NCI-H1092 (cell line): ENCODE data around the gene SGCD.

ENCODE experiments used
- DNase-seq: peaks from one replicate; lab custom pipeline; 2025; lab: John Stamatoyannopoulos, UW

SGCD gene

DNA sequence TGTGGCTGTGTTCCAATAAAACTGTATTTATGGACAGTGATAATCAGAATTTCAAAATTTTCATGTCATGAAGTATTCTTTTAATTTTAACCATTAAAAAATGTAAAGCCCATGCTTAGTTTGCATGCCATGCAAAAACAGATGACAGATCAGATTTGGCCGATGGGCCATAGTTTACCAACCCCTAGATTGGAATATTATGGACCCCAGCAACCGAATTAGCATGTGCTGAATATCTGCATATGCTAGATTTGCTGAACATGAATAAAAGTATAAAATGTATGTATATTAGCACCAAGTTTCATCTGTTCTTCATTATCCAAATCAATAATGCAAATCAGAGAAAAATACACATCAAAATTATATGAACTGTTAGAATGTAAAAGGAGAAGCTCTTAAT, 364.6 kb downstream of the SGCD start:
- no peak for DNase-seq

DNA sequence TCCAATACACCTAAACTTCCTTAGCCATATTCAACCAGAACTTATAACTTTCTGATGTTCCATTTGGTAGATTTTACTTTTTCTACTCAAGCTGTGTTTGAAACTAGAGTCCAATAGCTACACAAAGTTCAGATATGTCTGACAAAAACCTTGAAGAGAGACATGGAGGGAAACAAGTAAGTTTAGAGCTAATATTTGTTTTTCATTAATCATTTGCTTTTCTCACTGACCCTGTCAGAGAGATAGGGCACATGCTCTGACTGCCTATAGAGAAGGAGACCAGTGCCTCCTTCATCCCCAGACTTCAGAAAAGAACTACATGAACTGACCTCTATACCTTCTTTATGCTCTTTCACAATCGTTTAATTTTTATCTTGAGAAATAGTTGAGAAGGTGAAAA, 366.1 kb downstream of the SGCD start:
- DNase-seq = no peak

DNA sequence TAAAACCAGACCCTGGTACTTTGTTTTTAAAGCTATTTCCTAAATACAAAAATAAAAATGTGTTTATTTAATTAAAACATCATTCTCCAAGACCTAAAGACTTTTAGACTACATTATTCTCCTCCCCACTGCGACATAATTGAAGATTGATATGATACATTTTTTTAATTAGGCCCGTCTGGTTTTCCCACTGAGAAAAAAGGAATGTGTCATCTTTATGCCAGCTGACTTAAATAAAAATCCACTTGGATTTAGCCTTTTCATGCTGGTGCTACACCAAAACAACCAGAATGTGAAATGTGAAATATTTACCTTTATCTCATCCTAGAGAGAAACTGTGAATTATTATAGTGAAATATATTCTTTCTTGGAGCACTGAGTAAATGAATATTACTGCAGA, 367.6 kb downstream of the SGCD start:
- DNase-seq = no peak

DNA sequence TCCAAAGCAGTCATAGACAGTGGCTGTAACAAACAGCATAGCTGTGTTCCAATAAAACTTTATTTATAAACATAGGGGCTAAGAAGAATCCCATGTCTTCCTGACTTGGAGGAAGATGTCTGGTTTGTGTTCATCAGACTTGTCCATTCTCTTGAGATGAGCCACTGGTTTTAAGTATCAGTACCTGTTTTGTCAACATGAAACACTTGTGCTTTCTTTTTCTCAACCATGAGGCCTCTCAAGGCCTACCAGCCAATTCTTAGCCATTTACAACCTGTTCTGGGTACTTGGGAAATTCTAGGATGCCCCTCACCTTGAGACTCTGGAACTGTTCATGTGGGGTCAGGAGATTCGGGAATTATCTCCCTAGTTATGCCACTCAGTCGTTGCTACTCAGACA, 368.8 kb downstream of the SGCD start:
- no peak for DNase-seq

DNA sequence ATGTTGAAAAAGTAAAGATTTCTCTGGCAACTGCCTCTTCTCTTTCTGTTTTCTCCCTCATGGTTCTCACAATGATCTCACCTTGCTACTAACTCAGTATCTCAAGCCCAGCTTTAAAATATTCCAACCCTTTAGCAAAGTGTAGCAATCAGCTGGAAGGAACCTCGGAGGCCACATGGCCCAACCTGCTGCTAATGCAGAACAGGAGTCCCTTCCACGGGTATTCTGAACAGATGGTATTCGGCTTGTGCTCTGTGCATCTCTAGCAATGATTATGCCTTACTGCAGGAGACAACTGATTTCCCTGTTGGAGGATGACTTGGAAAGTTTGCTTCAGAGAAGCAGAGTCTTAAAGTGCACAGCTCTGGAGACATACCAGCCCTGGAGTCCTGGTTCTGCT, 371.4 kb downstream of the SGCD start:
- no peak for DNase-seq

DNA sequence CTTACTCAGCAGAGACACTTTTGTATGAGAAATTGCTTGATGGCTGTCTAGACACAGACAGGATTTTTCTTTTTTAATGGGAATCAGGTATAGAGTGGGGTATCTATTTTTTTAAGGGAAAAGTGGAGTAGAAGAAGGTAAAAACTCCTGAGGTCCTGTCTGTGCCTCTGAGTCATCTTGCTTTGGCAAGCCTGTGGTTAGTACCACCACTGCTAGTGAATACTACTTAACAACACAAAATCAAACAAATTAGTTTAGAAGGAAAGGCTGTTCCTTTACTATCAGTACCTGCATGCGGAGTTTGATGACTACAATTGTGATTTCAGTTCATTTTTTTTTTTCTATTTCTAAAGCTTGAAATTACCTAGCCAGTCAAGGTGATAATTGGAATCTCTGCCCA, 372.2 kb downstream of the SGCD start:
- DNase-seq = no peak

DNA sequence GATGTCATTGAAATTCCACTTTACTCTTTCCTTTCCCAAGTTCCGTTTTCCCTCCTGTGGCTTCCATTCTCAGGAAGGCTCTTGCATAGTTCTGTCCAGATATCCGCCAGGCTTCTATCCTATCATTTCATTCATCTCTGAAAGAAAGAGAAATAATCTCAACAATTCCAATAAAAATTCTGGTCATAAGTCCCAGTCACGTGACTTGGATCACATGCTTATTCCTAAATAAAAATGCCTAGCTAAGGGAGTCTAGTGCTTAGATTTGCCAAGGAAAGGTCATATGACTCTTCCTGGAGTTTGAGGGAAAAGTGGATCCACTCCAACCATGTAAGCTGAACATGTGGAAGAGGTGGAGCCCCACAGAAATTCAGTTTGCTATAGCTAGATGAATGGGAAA, 377.2 kb downstream of the SGCD start:
- DNase-seq = no peak

DNA sequence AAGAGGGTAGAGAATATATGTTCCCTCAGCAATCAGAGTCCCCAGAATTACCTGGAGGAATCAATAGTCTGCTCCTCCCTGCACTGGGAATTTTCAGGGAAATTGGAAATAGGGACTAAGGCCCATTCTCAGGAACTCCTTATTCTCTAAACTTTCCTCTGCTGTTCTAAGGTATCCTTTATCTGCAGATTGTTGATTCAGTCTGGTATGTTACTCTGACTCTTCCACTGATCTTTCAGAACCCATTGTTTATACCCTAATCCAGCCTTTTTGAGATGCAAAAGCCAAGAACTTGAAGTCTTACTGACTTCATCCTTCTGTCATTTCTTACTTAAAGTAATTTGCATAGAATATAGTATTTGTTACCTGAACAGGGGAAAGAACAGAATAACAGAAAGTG, 379.7 kb downstream of the SGCD start:
- no peak for DNase-seq

DNA sequence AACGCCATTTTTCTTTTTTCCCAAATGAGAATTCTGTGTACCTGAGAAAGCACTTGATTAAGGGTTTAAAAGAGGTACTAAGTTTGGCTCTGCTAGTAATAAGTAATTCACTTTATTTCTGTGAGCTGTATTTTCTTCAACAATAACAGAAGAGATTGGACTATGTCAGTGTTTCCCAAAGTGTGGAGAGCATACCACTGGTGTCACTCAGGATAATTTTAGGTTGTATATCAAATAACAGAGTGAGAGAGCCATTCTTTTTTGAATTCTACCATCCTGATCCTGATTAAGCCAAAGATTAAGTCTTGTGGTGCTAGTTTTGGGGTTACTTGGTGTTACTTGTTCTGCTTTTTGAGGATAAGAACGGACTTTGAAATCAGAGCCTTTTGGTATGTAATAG, 380.8 kb downstream of the SGCD start:
- no peak for DNase-seq

DNA sequence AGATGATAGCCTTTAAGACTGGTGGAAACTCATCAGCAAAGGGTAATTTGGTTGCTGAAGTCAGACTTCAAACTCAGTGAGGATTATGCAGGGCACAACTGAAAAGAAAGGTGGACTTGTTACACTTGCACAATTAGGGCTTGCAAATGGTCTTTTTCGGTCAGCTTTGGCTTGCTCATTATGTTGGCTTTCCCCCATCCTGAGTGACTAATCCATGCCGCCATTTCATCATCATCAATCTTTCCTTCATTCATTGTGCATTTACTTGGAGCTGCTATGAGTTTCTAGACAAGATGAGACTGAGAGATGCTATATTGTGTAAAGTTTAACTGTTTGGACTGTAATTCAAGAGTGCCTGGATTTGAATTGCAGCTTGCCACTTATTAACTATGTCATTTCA, 388.3 kb downstream of the SGCD start:
- DNase-seq = no peak

DNA sequence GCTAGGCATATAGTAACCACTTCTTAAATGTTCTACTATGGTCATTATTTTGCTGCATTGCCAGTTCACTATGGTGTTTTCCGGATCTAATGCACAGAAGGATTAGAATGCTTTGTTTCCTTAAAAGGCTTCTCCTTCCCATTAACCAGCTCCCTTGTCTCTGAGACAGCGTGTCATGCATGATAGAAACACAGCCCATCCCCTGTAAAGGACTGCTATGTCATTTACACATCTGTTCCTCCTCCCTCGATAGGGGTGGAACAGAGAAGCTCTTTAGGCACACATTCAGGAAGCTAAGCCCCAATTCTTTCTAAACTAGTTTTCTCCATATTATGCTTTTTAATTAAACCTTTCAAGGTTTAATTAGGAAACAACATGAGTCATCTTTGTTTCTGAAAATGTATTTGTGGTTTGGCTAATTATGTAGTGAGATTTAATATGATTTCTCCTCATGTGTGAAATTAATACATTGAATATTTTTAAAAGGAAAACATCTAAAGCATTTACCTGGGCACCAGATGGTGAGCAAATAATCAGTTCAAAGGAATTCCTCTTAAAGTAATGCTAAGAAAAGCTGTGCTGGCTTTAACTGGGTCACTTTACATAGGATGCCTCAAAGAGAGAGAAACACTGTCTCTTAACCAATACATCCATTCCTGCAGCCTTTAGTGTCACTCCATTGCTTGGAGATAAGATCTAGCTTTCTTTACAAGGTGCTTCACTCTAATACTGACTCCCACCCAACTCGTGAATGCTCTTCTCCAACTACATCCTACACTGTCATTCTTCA, 389.8 kb downstream of the SGCD start:
- no peak for DNase-seq

DNA sequence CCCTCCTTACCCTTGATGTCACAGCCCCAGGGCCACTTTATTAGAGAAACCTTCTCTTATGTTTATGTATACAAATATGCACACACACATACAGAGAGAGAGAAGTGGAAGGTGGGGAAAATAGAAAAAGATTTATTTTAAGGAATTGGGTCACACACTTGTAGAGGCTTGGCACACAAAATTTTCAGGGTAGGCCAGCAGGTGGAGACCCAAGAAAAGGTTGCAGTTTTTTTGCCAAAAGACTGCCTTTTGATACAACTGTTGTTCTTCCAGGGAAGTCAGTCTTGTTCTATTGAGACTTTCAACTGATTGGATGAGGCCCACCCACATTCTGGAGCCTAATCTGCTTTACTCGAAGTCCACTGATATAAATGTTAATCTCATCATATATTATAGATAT, 392.0 kb downstream of the SGCD start:
- DNase-seq = no peak

DNA sequence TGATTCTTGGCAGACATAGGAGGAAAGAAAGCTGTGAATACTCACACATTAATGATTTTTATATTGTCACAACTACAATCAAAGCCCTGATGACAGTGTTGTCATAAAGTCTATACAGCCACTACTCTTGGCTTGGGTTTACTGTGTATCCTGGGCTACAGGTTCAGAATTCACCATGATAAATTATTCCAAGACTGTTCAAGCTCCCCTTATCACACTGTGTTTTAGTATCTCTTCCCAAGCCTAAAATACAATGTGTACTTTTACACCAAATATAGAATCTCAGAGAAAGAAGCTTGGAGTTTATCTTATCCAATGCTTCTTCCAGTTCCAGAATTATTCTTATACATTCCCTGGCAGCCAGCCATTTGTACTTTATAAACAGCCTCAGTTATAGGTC, 395.4 kb downstream of the SGCD start:
- DNase-seq = no peak

DNA sequence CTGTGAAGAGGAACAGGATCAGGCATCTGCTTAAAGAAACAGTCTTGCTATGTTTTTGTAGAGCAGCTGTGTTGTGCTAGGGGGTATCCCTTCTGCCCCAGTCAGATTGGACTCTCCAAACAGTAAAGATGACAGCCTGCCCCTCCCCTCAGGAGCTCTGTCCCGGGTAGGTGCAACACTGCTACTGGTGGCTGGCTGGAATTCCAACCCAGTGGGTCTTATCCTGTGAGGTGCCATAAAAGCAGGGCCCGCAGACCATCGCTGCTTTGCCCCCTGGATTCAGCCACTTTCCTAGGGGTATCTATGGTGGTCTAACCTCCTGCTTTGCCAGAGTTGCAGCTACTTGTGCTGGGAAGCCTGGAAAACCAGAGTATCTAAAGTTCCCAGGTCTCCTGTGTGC, 408.5 kb downstream of the SGCD start:
- DNase-seq = no peak

DNA sequence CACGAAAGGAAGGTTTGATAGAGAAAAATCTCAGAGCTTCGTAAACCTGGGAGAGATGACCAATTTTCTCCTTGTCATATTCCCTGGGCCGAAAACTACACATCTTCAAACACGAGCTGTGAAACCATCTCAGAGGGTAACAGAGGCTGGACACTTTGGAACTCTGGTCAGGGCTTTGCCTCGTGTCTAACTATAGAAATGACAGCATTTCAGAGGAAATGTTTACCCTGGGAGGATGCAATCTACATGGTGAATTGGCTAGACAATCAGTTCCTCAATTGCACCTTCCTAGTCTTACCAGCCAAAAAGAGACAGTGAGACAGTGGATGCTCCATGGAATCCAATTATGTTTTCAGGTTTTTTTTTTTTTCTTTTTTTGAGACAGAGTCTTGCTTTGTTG, 414.6 kb downstream of the SGCD start:
- DNase-seq = no peak

DNA sequence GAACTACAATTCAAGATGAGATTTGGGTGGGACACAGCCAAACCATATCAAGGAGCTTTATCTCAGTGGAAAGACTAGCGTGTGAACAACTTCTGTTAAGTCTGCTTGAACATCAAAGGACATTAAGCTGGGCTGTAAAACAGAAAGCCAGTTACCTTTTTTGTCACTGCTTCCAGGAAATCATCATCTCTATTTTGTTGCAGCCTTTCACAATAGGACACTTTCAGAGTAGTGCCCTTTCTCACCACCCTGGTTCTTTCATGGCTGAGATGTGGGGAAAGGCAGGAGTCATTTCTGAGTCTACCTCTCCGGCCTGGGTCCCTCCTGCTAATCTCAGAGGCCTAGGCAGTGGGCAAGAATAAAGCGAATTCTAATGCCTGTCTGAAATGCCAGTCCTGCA, 426.9 kb downstream of the SGCD start:
- no peak for DNase-seq

DNA sequence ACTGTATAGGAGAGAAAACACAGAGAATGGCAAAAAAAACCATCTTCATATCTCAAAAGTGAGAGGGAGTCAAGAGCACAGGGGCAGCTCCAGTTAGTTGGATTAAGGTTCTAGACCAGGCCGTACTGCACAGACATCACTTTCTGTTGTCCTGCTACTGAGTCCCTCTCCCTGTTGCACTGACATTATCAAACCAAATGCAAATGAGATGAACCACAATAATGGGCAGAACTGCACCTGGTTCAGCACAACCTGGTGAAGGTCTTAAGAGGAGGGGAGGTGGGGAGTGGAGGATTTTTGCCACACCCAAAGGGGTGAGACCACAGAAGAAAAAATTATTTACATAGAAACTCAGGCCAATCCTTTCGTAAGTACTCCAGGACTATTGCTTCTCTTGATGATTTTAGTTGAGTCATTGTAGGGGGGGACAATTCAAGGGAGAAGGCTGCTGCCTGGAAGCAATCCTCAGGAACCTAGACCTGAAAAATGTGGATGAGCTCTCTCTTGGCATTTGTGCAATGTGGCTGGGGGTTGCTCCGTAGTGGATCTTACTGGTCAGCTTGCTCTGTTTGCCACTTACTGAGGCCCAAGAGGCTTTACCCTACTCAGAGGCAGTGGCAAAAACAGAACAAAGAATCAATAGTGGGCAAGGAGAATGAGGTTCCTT, 428.6 kb downstream of the SGCD start:
- DNase-seq = no peak

DNA sequence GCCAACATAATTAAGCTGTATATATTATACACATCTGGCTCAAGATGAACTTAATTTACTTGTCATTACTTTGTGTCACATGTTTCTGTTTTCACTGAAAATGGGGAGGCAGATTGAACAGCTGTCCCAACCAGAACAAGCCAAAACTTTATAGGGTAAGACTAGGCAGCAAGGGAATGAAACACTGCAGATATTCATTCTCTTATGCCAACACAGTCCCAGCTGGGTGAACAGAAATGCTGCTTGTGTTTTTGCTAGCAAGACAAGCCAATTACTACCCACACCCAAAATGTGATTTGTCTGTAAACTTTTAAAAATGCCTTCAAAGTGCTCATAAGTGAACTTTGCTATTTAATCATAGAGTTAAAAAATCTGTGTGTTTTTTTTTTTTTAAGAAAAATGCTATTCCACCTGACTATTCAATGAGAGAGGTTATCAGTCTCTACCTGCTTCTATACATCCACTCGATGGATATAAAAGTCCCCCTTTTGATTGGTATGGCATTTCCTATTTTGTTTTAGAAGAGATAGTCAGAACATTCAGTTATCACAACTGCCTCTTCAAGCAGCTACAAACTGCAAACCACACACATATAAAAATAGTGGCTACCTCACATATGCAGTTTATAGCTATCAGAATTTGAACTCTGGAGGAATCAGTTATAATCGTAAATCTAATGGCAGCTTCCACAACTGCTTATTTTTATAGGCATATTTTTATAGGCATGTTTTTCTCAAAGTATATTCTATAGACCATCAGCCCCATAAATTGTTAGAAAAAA, 431.2 kb downstream of the SGCD start:
- DNase-seq = no peak

DNA sequence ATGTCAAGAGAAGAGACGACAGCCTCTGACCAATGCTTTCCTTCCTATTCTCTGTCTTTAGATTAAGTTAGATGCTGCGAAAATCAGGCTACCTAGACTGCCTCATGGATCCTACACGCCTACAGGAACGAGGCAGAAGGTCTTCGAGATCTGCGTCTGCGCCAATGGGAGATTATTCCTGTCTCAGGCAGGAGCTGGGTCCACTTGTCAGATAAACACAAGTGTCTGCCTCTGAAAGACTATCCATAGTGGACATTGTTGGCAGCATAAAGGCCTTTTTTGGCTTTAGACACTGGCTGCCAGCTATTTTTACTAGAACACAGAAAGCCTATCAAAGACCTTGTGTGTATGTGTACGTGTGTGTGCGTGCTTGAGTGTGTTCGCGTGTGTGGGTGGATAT, 432.2 kb downstream of the SGCD start:
- no peak for DNase-seq

DNA sequence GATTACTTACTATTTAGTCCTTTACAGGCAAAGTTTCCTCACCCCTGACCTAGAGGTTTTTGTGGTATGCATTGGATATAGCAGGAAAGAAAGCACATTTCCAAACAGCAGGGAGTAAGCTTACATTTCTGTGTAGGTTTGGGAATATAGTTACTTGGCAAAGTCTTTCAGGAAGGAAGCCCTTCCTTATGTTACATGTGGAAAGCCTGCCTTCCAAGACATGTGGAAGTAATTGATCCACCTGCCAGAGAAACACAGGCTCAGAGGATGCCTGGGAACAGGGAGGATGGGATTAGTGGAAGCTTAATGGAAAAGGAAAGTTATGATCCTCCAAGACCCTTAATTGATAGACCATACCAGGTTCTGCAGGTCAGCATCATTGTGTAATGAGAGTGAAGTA, 435.8 kb downstream of the SGCD start:
- no peak for DNase-seq

DNA sequence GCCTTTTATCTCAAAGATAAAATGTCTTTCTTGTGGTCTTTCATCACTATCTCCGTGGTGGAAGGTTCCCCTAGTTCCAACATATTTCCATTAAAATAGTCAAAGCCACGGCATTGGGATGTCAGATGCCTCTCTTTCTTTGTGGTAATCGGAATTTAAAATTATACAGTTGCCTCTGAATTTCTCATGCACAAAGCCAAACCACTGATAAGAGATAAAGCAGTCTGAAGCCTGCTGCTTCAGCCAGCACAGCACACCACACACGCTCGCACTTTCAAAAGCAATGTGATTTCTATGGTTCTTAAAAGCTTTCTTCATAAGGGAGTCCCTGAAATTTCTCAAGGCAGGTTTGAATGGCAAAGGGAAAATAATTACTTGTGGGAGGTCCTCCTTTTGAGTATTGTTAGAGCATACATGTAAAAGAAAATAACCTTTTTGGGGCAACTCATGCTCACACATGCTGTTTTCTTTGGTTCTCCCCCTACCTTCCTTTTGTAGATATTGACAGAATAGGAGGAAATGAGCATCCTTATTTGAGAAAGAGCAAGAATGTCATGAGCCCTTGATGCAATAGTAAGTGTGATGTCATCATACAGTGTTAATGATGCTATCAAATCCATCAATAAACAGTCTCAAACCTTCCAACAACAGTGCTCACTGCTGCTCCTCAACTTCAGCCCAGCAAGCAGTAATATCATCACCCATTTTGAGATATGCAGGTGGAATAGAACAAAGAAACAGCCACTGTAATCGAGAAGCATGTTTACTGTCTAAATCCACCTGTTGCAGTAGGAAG, 437.4 kb downstream of the SGCD start:
- DNase-seq = no peak

DNA sequence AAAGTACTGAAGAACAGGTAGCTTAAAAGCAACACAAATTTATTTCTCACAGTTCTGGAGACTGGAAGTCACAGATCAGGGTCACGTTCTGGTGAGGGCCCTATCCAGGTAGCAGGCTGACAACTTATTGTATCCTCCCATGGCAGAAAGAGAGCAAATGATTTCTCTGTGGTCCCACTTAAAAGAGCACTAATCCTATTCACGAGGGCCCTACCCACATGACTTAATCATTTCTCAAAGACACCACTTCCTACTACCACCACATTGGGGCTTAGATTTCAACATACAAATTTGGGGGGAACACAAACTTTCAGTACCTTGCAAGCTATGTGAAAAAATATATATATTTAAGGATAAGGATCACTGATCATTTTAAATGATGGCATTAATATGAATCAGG, 447.3 kb downstream of the SGCD start:
- no peak for DNase-seq
